ENCODE results near the gene SPTBN1. TPM values are rescaled to one million over a fixed set of nuclear protein-coding genes. Genes with fewer than 3 reads are reported as not detected.
"Not testable (repeated sequence)": the region's sequence is repeated elsewhere in the genome, so short reads cannot be mapped to it uniquely, and the experiment has no call there.

The SPTBN1 gene
- polyA plus RNA-seq, 2 of the 4 experiments (the other 2 are of a cell fraction): 105 to 126 TPM

DNA sequence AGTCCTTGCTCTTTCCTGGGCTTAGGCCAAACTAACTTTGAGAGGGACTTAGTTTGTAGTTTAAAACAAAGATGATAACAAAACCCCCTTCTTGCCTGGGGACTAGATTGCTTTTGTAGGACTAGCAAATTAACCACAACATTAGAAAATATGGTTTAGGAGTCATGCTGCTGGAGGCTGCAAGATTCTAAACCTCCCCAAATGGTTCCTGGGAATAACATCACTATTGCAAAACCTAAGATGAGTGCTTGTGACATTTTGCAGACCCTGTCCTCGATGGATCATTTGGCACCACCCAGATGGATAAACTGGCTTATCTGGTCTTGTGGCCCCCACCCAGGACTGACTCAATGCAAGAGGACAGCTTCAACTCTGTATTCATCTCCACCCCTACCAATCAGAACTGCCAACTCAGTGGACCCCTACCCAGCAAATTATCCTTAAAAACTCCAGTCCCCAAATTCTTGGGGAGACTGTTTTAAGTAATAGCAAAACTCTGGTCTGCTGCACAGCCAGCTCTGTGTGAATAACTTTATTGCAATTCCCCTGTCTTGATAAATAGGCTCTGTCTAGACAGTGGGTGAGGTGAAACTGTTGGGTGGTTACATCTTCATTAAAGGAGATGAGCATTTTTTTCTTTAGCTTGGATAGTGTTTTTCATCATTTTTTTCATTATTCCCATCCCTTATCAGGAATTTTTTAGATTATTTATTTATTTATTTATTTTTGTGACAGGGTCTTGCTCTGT is 58.9 kb downstream of the SPTBN1 start:
- Histone ChIP-seq H3K9me3 (no peaks in the 10 kb centered on the region), H3K4me3 (no peak overlapping the region), H3K4me1 (peaks cover 6% of the 10 kb centered on the region; the same call in 2 of the 3 replicates), H3K4me2 (no peak overlapping the region), H3K27ac (no peak overlapping the region)
- ATAC-seq (no peak), DNase-seq (ENCODE audit: low read depth in 1 of 2, low spot score in 1 of 2) (no peak), FAIRE-seq (no peak)
- 79% methylated on average over 1 of the region's 1 CpG for WGBS (ENCODE audit: missing lambda C conversion rate)
- ChIA-PET CTCF (interaction anchor here (0.7 to 1.8 kb wide), 4 partner anchors 24 to 408 kb away, joined by 3 to 4 read pairs (median 4); no protein-coding TSS in a partner anchor), POLR2A (no interaction called here)
- no peak for TF ChIP-seq REST (IDR thresholded peaks at IDR 0.05)
- no peak for TF ChIP-seq KDM1A (IDR thresholded peaks at IDR 0.05; ENCODE audit: low read depth)
- TF ChIP-seq HOXB13 (CRISPR knock-in tag; IDR thresholded peaks at IDR 0.05; ENCODE audit: low read depth): no peak
- no peak for TF ChIP-seq HEYL (CRISPR knock-in tag; IDR thresholded peaks at IDR 0.05)
- no peak for TF ChIP-seq SMC3 (IDR thresholded peaks at IDR 0.05)
- TF ChIP-seq EHMT2 (IDR thresholded peaks at IDR 0.05; ENCODE audit: low read depth): no peak
- TF ChIP-seq MYC (IDR thresholded peaks at IDR 0.05; ENCODE audit: borderline replicate concordance, low read length): no peak
- TF ChIP-seq, protein P1, sequence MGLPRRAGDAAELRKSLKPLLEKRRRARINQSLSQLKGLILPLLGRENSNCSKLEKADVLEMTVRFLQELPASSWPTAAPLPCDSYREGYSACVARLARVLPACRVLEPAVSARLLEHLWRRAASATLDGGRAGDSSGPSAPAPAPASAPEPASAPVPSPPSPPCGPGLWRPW (IDR thresholded peaks at IDR 0.05): no peak
- no peak for TF ChIP-seq BCL3 (IDR thresholded peaks at IDR 0.05)
- TF ChIP-seq, protein P2, sequence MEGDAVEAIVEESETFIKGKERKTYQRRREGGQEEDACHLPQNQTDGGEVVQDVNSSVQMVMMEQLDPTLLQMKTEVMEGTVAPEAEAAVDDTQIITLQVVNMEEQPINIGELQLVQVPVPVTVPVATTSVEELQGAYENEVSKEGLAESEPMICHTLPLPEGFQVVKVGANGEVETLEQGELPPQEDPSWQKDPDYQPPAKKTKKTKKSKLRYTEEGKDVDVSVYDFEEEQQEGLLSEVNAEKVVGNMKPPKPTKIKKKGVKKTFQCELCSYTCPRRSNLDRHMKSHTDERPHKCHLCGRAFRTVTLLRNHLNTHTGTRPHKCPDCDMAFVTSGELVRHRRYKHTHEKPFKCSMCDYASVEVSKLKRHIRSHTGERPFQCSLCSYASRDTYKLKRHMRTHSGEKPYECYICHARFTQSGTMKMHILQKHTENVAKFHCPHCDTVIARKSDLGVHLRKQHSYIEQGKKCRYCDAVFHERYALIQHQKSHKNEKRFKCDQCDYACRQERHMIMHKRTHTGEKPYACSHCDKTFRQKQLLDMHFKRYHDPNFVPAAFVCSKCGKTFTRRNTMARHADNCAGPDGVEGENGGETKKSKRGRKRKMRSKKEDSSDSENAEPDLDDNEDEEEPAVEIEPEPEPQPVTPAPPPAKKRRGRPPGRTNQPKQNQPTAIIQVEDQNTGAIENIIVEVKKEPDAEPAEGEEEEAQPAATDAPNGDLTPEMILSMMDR (IDR thresholded peaks at IDR 0.05): no peak
- TF ChIP-seq CHD2 (IDR thresholded peaks at IDR 0.05; ENCODE audit: low read length, partially characterized antibody): no peak
- no peak for TF ChIP-seq TP53 (CRISPR knock-in tag; IDR thresholded peaks at IDR 0.05)
- no peak for TF ChIP-seq TFCP2L1 (CRISPR knock-in tag; IDR thresholded peaks at IDR 0.05)
- no peak for TF ChIP-seq ESRRA (IDR thresholded peaks at IDR 0.05; ENCODE audit: borderline replicate concordance, low read length)
- no peak for TF ChIP-seq POLR2A (IDR thresholded peaks at IDR 0.05; ENCODE audit: low read length)
- TF ChIP-seq, protein P3, sequence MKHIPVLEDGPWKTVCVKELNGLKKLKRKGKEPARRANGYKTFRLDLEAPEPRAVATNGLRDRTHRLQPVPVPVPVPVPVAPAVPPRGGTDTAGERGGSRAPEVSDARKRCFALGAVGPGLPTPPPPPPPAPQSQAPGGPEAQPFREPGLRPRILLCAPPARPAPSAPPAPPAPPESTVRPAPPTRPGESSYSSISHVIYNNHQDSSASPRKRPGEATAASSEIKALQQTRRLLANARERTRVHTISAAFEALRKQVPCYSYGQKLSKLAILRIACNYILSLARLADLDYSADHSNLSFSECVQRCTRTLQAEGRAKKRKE (CRISPR knock-in tag; IDR thresholded peaks at IDR 0.05; ENCODE audit: low read depth): no peak
- no peak for TF ChIP-seq POLR2AphosphoS2 (conservative IDR thresholded peaks at IDR 0.05; ENCODE audit: low read length)

DNA sequence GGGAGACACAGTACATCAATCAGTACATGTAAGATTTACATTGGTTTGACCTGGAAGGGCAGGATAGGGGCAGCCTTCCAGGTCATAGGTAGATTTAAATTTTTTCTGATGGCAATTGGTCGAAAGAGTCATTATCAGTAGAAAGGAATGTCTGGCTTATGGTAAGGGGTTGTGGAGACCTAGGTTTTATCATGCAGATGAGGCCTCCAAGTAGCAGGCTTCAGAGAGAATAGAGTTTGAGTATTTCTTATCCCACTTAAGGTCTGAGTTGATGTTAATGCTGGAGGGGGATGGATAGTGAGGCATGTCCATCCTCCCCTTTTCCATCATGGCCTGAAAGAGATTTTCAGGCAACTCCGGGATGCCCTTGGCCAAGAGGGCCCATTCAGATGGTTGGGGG is 60.7 kb downstream of the SPTBN1 start:
- peaks cover 19% of the 10 kb centered on the region for H3K4me1 ChIP-seq
- ATAC-seq (no peak), DNase-seq (ENCODE audit: low read depth in 1 of 2, low spot score in 1 of 2) (no peak), FAIRE-seq (no peak)
- no peak overlapping the region for H3K4me2 ChIP-seq
- H3K4me3 ChIP-seq: no peak overlapping the region
- ChIA-PET POLR2A (no interaction called here), CTCF (interaction anchor here (0.6 to 1.9 kb wide), 5 partner anchors 11 to 410 kb away, joined by 3 to 12 read pairs (median 3); no protein-coding TSS in a partner anchor)
- no peak overlapping the region for H3K27ac ChIP-seq
- 90% methylated on average over 2 of the region's 2 CpGs for WGBS (ENCODE audit: missing lambda C conversion rate)
- no peak for TF ChIP-seq ESRRA (IDR thresholded peaks at IDR 0.05; ENCODE audit: borderline replicate concordance, low read length)
- no peak for TF ChIP-seq ZFP36 (IDR thresholded peaks at IDR 0.05; ENCODE audit: borderline replicate concordance, partially characterized antibody)
- no peak for TF ChIP-seq TP53 (CRISPR knock-in tag; IDR thresholded peaks at IDR 0.05)
- H3K9me3 ChIP-seq: no peaks in the 10 kb centered on the region

DNA sequence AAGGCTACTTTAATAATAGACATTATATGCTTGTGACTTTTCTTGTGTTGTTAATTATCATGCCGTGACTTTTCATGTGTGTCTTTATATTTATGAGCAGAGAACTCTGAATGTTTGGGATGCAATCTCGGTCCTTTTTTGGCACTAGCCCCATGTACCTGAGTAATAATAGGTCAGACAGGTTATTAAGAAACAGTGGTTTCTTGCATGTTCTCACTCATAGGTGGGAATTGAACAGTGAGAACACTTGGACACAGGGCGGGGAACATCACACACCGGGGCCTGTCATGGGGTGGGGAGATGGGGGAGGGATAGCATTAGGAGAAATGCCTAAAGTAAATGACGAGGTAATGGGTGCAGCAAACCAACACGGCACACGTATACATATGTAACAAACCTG is 61.9 kb downstream of the SPTBN1 start:
- ATAC-seq; H3K4me3 ChIP-seq; H3K27ac ChIP-seq; POLR2A ChIA-PET; DNase-seq (ENCODE audit: low read depth in 1 of 2, low spot score in 1 of 2); H3K4me2 ChIP-seq; H3K9me3 ChIP-seq; FAIRE-seq: not testable (repeated sequence)
- WGBS (ENCODE audit: missing lambda C conversion rate): 90% methylated on average over 7 of the region's 7 CpGs
- CTCF ChIA-PET: interaction anchor here (0.6 to 1.9 kb wide), 3 partner anchors 92 to 186 kb away, joined by 3 to 12 read pairs (median 3); no protein-coding TSS in a partner anchor
- peaks cover 22% of the 10 kb centered on the region for H3K4me1 ChIP-seq
